HG02678 (cell line): ENCODE data around the gene CEBPA.
"Not testable (repeated sequence)": the region's sequence is repeated elsewhere in the genome, so short reads cannot be mapped to it uniquely, and the experiment has no call there.

Experiments used
- ATAC-seq: cut with Tn5 transposase; IDR thresholded peaks from one replicate; pipeline ENCODE4 v1.9.1; 2021; ENCODE audit warnings: mild to moderate bottlenecking, moderate library complexity; ENCODE audit not compliant: unreplicated experiment

The CEBPA gene

DNA sequence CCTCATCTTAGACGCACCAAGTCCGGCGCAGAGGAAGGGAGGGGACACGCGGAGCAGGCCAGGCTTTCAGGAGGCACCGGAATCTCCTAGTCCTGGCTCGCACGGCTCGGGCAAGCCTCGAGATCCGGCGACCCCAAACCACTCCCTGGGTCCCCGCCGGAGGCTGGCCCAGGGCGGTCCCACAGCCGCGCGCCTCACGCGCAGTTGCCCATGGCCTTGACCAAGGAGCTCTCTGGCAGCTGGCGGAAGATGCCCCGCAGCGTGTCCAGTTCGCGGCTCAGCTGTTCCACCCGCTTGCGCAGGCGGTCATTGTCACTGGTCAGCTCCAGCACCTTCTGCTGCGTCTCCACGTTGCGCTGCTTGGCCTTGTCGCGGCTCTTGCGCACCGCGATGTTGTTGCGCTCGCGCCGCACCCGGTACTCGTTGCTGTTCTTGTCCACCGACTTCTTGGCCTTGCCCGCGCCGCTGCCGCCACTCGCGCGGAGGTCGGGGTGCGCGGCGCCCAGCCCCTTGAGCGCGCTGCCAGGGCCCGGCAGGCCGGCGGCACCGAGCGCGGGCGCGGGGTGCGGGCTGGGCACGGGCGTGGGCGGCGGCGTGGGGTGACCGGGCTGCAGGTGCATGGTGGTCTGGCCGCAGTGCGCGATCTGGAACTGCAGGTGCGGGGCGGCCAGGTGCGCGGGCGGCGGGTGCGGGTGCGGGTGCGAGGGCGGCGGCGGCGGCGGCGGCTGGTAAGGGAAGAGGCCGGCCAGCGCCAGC lies 1.0 kb downstream of the CEBPA start:
- no peak for ATAC-seq

DNA sequence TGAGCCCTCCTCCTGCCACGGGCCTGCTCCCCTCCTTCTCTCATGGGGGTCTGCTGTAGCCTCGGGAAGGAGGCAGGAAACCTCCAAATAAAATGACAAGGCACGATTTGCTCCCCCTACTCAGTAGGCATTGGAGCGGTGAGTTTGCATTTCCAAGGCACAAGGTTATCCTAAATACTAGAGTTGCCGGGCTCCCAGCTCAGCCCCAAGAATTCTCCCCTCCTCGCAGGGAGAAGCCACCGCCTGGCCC lies 1.5 kb downstream of the CEBPA start:
- ATAC-seq: no peak

DNA sequence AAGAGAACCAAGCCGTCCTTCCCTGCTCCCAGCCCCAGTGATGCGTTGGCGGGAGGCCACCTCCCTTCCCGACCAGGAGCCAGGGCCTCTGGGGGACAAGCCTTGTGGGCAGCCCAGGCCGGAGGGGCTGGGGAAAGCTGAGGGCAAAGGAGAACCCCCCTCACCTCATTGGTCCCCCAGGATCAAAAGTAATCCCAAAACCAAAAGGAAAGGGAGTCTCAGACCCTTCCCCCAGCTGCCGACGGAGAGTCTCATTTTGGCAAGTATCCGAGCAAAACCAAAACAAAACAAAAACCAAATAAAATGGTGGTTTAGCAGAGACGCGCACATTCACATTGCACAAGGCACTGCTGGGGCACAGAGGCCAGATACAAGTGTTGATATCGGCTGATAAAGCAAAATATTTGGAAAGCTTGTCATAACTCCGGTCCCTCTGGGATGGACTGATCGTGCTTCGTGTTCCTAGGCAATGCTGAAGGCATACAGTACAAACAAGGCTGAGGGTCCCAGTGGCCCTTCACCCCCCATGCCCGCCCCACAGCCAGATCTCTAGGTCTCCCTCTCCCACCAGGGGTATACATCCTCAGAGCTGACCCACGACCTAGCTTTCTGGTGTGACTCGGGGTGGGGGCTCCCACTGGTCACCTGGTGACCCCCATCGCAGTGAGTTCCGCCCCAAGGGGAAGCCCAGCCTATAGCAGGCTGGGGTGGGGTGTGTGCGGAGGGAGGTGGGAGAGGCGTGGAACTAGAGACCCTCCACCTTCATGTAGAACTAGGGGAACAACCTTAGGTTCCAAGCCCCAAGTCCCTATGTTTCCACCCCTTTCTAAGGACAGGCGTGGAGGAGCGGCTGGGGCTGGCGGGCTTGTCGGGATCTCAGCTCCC lies 2.1 kb downstream of the CEBPA start:
- no peak for ATAC-seq

DNA sequence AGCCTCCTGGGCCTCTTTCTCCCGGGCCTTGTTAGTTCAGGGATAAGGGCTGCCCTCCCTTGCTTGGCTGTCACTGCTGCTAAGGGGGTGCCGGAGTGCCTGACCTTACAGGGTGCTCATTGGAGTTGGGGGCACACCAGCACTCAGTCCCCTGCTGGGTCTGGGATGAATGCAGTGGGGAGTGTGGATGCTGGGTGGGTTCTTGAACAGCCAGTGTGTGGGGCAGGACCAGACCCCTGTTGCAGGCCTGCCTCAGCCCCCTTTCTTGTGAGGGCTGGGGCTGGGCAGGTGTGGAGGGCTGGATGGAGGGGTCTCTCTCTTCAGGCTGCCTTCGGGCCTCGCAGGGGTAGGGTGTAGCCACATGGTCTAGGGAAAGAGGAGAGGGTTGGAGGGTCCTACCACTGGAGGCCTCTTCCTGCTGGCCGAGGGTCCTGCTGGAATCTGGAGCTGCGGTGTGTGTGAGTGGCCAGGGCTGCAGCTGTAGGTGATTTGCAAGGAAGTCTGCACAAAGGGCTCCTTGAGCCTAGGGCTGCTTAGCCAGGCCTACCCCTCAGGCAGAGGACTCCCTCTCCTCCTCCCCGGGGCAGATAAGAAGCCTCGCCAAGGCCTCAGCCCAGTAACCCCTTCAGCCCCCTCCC lies 3.2 kb downstream of the CEBPA start:
- ATAC-seq: no peak

DNA sequence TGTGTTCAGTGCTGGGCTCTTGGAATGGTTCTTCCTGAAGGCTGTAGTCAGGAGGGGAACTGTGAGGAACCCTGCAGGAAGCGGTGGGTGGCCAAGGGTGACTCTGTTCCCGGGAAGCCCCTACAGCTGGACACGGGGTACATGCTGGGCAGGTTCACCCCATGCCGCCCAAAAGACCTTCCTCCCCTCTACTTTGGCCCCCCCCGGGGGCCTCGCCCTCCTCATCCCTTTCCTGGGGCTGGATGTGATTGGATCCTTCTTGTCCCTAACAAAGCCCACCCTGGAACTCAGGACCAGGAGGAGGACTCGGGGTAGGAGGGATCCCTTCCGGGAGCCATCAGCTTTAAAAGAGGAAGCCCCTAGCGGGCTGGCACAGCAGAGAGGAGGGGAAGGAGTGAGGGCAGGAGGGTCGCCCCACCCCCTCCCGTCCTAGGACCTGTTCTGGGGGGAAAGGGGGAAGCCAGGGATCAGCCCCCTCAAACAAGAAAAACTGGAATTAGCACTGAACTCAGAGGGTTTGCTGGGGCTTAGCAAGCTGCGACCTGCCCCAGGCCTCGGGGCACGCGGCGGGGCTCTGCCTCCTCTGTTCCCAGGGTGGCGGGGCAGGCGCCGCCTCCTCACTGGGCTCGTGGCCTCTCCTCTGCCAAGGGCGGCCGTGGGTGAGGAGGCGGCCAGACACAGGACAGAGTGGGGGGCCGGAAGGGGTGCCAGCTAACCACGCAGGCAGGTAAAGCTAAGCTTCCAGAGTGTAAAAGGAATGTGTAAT lies 4.0 kb downstream of the CEBPA start:
- ATAC-seq: no peak

DNA sequence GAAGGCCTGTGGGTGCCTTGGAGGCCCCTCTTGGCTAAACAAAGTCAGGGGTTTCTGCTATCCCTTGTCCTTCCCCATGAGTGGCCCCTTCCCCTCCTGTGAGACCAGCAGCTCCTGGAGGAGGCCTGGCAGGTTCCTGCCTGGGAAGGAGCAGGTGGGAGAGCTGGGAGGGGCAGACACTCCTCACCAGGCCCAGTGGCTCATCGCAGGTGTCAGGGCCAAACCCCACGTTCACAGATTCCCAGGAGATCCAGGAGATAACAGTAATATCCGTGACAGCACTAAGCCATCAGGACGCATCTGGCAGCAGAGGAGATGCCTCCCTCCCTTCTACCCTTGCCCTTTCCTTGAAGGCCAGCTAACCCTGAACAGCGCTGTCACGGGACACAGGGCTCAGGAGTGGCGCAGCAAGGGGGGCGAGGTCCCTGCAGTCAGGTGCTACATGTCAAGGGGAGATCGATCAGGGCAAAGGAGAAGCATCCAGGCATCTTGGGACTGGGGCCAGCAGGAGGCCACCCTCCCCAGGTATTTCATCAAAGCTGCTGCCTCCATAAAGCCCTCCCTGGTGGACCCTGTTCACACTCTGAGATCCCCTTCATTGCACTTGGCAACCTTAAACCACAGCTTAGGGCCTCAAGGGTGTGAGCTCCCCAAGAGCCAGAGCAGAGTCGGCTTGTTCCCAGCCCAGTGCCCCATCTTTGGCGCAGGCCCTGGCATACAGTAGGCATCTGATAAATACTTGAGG lies 4.8 kb downstream of the CEBPA start:
- ATAC-seq: no peak

DNA sequence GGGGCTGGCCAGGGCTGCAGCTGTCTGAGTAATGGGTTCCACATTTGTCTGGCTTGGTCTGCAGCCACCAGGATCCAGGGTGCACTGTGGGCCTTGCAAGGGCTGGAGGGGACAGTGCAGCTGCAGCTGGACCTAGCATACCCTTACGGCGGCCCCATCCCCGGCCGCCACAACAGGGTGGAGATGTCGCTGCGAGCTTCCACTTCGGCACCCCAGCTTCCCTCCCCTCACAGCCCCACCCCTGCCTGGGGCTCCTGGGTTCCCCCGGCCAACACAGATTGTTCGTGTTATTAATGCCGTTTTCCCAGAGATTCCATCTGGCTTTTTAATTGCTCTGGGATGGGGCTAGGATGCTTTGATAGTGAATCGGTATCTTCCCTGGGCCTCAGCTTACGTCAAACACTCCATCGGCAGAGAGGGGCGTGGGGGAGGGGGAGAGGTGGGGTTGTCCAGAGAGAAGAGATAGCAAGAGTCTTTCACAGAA lies 5.8 kb downstream of the CEBPA start:
- no peak for ATAC-seq

DNA sequence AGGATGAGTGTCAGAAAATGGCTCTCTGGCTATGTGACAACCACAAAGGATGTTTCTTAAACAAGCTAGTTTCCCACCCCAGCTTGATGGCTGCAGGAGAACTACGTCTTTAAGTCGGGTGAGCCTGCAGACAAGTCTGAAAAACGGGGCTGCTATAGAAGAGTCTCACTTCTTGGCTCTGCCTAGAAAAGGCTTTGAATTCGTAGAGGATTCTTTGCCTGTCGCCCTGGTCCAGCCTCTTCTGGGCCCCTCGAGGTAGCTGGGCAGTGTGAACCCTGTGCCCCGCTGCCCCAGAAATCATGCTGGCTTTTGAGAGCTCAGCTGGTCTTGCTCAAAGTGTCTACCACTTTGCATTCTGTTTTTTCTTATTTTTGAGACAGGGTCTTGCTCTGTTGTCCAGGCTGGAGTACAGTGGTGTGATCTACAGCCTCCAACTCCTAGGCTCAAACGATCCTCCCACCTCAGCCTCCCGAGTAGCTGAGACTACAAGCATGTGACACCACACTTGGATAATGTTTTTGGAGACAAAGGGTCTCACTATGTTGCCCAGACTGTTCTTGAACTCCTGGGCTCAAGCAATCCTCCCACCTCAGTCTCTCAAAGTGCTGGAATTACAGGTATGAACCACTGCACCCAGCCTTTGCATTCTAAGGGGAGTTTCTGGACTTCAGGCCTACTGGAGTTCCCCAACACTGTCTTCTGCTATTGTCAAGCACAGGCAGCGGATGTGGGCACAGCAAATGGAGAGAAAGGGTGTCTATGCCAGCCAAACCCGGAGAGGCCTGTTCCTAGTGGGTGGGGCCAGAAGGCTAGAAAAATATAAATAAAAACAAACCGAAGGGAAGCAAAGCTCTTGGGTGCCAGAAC lies 6.5 kb downstream of the CEBPA start:
- ATAC-seq: no peak

DNA sequence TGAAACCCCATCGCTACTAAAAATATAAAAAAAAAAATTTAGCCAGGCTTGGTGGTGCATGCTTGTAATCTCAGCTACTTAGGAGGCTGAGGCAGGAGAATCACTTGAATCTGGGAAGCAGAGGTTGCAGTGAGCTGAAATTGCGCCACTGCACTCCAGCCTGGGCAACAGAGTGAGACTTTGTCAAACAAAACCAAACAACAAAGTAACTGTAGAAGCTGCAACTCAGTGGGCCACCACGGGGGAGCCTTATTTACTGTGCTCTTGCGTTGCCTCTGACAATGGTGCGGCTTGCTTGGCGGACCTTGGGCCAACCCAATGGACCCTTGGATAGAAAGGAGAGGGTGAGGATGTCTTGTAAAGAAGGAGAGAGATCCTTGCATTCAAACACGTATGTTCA lies 7.3 kb downstream of the CEBPA start:
- ATAC-seq: not testable (repeated sequence)

DNA sequence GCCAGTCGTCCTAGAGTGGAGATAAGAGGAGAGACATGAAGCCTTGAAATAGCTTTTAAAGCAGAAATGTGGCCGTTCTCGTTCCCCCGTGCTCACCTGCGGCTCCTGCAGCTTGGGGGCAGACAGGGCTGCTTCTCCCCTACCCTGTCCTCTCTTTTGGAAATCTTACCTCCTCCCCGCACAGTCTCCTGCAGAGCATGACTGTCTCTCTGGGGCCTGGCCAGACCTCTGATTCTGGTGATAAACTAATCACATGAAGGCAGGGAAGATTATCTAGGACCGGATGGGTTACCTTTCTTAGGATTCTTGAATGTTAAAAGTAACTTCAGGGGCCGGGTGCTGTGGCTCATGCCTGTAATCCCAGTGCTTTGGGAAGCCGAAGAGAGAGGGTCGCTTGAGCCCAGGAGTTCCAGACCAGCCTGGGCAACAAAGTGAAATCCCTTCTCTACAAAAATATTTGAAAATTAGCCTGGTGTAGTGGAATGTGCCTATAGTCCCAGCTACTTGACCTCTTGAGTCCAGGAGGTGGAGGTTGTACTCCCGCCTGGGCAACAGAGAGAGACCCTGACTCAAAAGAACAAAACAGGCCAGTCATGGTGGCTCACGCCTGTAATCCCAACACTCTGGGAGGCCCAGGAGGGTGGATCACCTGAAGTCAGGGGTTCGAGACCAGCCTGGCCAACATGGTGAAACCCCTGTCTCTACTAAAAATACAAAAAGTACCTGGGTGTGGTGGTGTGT lies 8.1 kb downstream of the CEBPA start:
- no peak for ATAC-seq

DNA sequence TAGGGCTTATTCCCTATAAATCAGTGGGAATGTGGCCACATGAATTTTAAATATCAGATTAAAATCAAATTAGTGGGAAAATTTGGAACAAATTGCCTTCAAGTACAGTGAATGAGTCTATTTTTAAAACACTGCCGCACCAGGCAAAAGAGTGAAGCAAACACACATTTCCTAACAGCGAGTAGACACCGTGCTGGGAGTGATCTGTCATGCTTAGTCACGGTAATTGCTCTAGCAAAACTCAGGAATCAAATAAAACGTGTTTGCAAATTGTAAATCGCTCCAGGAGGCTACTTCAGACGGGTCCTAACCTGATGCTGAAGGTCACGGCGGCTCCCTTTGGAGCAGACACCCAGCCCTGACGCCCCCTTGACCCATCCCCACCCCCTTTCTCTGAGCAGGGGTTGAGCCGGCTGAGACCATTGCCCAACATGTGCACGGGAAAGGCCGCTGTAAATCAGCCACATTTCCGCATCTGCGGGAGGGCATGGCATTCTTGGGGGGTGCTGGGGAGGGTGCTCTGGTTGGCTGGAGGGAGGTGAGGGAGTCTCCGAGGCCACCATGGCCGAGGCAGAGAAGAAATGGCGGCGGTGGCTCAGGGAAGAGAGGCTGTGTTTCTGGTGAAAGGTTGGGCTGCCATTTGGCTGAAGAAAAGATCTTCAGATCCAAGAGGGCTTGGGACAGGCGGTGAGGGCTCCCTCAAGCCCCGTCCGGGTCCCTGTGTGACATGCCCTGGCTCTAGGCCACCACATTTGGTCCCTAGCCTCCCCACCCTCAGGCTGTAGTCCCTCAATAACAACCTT lies 8.9 kb downstream of the CEBPA start:
- no peak for ATAC-seq

DNA sequence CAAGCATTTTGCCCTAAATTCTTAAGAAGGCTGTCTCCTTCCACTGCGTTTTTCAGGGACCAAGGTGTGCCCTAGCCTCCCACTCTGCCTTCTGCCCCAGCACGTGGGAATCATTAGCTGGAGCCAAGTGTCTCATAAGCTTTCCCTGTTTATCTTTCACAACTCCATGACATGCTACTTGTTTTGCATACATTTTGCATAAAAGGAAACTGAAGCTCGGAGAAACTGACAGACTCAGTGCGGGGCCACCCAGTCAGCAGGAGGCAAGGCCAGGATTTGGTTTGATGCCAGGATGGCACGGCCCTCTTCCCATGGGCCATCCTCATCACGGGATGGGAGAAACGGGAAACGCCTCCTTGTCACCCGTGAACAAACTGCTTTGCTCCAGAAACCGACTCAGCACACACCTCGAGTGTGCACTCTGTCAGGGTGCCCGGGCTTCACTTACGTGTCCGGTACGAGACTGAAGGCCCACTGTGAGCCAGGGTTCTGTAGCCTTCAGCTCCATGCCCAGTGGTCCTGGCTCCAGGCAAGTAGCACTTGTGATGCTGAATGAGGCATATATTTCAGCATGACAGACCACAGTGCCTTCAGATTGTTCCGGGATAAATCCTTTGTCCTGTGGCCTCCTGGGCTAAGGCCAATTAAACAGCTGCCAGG lies 9.6 kb downstream of the CEBPA start:
- ATAC-seq: no peak

DNA sequence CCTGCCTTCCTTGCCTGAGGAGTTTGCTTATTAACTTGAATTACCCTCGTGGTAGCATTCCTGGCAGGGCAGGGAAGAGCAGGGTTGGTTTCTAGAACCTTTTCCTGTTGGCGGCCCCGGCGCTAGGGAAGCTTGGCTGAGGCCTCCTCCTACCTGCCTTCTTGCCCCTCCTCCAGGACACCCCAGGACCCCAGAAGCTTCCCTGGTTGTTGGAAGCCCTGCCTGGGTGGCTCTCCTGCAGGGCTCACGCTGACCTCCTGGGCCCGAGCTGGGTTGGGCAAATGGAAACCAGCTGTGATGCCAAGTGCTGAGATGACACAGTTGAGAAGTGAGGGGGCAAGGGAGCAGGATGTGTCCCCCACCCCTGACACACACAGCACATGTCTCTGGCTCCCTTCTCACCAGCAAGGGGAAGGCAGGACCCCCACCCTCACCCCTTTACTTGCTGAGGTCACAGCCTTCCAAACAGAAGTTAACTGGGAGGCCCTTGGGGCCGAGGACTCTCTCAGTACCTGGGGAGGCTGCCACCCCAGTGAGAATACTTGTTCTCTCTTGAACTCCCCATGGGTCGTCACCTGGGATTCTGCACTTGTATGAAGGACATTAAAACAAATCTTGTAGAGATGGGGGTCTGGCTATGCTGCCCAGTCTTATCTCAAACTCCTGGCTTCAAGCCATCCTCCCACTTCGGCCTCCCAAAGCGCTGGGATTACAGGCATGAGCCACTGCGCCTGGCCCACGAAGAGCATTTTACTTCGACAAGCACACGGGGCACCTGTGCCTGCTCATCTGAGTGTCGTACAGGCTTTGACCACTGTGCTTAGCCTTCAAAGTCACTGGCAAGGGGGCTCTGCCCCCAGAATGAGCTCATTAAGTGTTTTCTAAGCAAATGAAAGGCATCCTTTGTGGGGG lies 10.5 kb downstream of the CEBPA start:
- no peak for ATAC-seq

DNA sequence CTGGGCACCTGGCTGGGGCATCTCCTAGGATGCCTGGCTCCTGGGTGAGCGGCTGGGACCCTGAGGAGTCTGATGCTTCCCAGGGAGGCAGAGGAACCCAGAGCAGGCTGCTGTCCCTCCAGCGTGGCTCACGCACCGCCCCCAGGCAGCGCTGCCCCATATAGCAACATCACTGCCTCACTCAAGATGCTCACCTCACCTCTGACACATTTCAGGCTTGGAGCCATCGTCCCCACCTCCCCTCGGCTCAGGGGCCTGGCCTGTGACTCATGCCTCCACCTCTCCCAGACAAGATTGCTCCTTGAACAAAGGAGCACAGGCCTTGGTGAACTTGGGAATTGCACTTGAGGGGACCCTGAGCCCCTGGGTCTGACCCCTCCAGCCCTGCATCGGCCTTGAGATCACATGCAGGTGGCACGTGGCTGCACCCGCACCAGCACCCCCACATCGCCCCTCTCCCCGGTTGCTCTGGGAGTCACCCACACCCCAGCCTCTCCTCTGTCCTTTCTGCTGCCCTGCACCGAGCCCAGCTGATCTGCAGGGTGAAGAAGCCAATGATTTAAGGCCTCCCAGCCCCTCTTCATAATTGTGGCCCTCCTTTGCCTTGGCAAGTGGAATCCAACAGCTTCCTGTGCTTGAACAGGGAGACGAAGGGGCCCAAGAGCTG lies 11.2 kb downstream of the CEBPA start:
- no peak for ATAC-seq

DNA sequence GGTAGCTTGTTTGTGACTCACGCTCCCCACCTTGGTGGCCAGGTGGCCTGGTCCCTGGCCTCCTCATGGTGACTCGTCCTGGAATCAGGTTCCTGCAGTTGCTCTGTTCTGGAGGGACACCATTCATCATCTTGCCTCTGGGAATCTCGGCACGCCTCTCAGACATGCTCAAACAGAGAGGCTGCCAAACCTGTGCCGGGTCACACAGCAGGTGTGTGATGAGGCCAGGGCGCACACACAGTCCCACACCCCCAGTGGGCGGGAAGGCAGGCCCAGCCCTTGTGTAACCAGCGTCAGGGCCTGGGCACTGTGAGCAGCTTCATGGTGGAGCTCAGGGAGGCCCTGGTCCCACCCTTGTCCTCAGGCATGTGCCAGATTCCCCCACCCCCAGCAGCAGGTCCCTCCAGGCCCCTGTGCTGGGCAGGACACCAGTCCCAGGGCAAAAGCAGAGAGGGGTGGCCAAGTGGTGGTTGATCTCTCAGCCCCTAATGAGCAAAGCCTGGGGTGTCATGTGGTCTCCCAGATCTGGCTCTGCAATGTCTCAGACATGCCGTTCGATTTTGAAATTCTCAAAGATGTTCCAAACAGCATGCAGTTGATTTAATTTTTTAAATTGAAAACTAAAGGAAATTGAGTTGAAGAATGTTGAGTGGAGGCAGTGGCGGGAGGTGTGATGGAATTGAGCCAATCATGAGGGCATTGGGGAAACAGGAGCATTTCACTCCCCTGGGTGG lies 12.1 kb downstream of the CEBPA start:
- no peak for ATAC-seq
